HG03520 (cell line): ENCODE measurements around the gene SPATA24.
"Not testable (repeated sequence)": the region's sequence is repeated elsewhere in the genome, so short reads cannot be mapped to it uniquely, and the experiment has no call there.

Experiments used
- ATAC-seq: cut with Tn5 transposase; IDR thresholded peaks from one replicate; pipeline ENCODE4 v1.9.1; 2021; ENCODE audit warnings: mild to moderate bottlenecking, moderate library complexity; ENCODE audit not compliant: unreplicated experiment

The SPATA24 gene

GRCh38 chr5:139383993-139384590 is 19.8 kb downstream of the SPATA24 start:
- no peak for ATAC-seq

DNA sequence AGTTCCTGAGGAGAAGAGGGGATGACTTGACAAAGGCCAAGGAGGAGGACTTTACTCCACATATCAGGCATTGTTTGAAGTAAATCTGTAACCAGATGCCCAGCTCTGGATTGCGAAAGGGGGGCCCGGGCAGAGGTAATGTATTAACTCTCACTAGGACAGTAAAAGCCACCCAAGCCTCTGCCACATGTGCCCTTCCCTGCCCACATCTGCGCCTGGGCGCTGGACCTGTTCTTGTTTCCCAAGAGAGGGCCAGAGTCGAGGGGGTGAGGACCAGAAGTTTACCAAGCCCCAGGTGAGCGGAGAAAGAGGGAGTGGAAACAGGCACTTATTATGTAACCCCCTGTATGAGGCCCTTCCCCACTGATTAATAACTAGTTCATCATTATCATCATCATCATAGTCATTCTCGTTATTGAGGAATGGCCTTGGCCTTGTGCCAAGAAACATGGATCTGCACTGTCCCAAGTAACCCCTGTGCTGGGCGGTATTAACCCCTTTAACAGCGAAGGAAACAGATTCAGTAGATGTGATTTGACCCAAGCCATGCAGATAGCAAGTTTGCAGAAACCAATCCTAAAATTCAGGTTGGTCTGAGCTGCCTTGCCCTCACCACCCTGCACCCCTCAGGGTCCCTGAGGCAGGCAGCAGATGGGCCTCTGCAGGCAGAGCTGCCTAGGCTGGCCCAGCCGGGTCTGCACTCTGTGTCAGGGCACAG is 20.5 kb downstream of the SPATA24 start, which contains the start of gene SLC23A1:
Gene SLC23A1 (minus strand): TSS at position 23 of the 718 bp plus-strand sequence. CDS start 44 bp downstream, outside the sequence.
- no peak for ATAC-seq

DNA sequence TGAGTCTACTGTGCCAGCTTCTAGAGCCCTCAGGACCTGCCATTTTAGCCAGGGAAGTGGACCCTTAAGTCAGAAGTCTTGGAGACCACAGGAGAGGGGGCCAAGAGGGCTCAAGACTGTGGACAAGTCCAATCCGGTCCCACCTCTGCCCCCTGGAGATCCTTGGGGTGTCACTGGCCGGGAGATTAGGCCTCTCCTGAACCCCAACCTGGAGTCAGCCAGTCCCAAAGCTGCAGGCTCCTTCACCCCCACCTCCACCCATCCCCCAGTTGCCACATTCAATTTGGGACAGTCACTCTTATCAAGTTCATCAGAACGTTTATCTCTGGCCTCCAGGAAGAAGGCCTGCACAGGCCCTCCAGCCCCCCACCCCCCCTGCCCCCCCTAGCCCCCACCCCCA is 21.1 kb downstream of the SPATA24 start:
- no peak for ATAC-seq

DNA sequence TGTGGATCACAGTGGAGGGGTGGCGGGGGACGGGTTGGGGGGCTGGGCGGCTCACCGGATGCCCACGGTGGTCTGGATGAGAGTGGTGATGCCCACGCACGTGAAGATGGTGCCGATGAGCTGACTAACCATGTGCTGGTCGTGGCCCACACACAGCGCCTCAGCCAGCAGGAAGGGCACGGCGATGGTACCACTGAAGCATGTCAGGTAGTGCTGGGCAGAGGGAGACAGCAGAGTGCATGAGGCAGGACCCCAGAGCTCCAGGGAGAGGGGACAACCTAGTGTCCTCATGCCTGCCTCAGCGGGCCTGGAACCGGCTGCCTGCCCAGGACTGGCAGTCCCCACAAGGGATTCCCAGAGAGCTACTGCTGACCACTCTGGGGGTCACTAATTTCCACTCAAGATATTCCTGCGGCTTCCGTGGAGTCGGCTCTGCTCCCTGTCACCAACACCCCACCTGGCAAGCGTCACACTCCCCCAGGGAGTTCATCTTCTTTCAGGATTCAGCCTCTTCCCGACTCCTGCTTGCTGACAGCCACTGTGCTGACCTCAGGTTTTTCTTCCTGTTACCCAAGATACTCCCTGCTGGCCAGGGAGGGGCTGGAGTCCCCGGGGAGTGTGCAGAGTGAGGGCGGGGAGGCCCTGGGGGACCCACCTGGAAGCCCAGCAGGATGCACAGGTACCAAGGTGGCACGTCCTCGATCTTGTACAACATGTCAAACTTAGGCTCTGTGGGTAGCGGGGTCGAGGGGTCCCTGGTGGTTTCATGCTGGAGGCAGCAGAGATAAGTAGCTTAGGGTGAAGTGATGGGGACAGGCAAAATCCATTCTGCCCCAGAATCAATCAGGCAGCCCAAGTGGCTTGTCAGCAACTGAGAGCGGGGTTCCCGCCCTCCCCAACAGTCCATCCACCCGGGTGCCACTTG is 21.8 kb downstream of the SPATA24 start:
- no peak for ATAC-seq

- ATAC-seq: no peak
Measured at GRCh38 chr5:139379626-139380449, 24.1 kb downstream of the SPATA24 start.

DNA sequence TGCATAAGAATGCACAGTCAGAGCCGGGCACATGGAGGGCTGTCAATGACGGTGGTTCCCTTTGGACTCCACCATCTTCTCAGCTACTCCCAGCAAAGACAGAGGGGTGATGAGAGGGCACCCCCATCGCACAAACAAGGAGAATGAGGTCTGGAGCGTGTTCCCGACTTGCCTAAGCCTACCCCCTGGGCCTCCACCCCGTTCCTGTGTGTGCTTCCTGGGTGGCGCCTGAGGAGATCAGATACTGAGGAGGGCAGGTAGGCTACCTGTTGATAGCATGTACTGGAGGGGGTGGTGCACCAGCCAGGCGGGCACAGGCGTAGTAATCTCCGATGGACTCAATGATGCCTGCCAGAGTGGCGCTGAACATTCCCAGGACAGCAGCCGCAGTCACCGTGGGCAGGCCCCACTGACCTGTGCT is 24.9 kb downstream of the SPATA24 start:
- ATAC-seq: no peak

DNA sequence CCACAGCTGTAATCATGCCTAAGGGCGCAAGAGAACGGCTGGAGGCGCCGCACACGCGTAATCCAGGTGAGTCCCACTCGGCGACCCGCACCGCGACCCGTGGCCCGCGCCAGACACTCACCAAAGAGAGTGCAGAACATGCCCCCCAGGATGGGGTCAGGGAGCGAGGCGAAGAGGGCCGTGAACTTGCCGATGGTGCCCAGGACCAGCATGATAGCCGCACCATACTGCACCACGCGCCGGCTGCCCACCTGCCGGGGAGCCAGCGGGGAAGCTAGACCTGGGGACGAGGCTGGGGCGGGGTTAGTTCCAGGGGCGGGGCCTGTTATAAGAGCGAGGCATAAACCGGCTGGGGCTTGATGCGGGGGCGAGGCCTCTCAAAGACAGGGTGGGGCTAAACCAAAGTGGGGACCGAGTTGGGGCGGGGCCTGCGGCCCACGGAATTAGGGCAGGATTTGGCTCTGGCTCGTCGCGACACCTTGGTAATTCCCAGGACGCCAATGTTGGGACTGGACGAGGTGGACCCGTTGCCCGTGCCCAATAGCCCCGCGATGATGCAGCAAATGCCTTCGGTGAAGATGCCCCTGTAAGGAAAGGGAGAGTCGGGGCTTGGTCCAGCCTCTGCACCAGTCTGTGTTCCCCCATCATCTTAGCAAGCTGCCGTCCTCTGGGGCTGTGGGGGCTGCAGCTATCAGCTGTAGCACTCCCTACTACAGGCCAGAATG is 25.6 kb downstream of the SPATA24 start:
- ATAC-seq: no peak

GRCh38 chr5:139377226-139377625 is 26.7 kb downstream of the SPATA24 start:
- ATAC-seq: no peak

DNA sequence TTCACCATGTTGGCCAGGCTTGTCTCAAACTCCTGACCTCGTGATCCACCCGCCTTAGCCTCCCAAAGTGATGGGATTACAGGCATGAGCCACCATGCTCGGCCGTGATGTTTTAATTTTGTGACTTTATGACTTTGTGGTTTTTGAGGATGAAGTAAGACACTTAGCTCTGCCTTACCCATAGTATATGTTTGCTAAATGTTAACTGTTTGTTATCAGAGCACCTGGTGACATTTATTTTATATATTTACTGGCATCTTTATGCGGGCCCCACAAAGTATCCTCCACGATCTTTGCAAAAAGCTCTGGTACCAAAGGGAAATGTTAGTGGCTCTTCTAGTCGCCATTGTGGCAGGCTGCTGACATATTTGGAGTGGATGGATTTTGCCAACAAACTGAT is 27.5 kb downstream of the SPATA24 start:
- ATAC-seq: no peak

DNA sequence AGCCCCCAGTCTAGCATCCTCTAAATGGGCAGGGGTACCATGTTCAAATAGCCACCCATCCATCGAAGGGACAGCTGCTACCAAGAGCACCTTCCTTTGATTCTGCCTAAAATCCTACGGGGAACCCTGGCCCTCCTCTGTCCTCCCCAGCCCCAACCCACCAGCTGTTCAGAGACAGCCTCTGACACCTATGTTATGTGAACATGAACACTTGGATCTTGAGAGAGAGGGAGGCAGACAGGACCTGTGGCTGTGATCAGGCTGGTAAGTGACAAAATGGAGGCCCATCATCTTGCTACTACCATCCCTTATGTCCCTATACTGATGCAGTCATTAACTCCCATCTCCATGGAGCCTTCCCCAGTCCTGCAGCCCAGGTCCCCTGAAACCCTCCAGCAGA is 29.0 kb downstream of the SPATA24 start:
- ATAC-seq: no peak

DNA sequence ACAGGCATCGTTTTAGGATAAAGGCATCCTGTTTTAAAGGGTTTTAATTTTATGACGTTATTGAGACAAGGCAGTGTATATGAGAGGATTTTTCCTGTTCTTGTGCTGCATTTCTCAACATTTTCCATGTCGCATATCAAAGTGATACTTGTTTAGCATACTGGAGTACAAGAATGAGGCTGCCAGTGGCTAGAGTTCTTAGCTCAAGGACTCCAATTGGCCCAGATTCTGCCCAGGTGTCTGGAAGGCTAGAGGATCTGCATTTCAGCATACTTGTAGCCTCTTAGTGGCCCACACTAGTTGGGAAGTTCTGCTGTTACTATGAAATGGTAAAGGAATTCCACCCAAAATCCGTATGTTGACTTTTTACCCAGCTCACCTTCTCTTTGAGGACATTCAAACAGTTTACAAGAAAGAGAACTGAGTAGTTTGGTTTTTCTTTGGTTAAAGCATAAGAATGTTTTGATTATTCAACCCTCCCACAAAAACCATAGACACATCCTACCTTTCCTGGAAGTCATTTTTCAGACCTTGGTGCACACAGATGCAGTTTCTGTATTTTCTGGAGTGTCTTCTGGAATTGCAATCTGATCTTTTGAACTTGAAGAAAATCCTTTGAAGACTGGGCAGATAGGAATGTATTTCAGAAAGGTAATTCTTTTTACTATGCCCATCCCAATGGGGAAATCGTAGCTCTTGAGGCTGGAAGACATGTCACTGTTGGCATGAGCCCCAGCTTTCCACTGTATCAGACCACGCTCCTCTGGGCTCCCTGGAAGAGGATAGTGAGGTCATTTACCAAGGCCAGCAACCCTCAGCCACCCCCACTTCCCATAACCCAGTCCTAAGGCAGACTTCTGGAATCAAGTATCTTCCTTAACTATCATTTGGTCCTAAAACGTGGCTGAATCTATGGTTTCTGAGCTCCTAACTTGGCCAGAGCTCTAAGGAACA is 32.1 kb downstream of the SPATA24 start:
- ATAC-seq: no peak

- ATAC-seq: no peak
Measured at GRCh38 chr5:139369181-139369580, 34.7 kb downstream of the SPATA24 start.

DNA sequence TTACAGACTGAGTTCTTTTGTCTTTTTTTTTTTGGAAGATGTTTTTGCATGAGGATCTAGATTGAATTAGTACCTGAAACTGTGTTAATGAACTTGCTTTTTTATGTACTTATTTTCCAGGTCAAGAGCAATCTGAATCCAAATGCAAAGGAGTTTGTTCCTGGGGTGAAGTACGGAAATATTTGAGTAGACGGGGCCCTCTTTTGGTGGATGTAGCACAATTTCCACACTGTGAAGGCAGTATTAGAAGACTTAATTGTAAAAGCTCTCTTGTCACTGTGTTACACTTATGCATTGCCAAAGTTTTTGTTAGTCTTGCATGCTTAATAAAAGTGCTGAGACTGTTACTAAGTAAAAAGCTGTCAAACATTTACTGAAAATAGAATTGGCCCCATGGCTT is 35.3 kb downstream of the SPATA24 start:
- no peak for ATAC-seq

- no peak for ATAC-seq
Measured at GRCh38 chr5:139364466-139364865, 39.4 kb downstream of the SPATA24 start.

DNA sequence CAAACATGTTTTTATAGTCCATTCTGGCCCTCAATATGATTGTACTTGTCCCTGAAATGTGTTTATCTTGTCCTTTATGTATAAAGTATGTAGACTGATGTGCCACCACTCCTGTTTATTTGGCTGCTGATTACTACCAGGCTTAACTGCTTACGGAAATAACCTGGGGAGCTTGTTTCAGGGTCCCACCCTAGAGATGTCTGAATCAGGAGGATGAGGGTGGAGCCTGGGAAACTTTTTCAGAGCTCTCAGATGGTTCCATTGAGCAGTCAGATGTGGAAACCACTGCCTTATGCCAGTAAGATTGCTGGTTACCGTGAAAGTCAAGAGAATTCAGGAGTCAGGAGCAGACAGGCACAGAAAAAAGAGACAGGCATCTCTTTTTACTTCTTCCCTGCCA is 40.0 kb downstream of the SPATA24 start:
- no peak for ATAC-seq

- no peak for ATAC-seq
Measured at GRCh38 chr5:139361835-139362429, 42.0 kb downstream of the SPATA24 start.

DNA sequence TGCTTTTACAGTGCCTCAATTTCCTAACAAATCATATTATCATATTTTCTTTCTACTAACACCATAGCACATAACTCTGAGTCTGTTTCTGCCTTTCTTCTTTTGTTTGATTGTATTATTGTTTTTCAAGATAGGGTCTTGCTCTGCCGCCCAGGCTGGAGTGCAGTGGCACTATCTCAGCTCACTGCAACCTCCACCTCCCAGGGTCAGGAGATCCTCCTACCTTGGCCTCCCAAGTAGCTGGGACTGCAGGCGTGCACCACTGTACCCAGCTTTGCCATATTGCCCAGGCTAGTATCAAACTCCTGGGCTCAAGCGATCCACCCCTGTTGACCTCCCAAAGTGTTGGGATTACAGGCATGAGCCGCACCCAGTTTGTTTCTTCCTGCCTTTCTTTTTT is 43.5 kb downstream of the SPATA24 start:
- ATAC-seq: no peak

DNA sequence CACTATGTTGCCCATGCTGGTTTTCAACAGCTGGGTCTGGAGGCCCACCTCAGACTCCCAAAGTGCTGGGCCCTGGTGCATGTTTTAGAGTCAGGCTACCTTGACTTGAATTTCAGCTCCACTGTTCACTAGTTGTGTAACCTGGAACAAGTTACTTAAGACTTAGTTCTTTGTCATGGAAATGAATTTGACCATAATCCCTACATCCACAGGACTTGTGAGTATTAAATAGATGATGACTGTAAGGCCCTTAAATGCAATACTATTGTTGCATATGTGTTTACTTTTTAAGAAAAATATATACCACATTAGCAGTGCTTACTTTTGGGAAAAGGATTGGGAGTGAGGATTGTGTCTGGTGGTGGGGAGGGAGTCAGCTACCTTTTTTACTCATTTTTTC is 45.8 kb downstream of the SPATA24 start:
- ATAC-seq: no peak

GRCh38 chr5:139355900-139356299 is 48.0 kb downstream of the SPATA24 start:
- not testable (repeated sequence) for ATAC-seq
